ENCODE data around the gene KIF1B. TPM values are rescaled to one million over a fixed set of nuclear protein-coding genes. Genes with fewer than 3 reads are reported as not detected.
A peak's percentile ranks its signal among the peaks of the same experiment; 100 is the strongest.

Gene KIF1B
- total and polyA plus RNA-seq, 10 of the 15 experiments (the other 5 are each of a cell fraction or from before 2014, with no cell fraction given): 2.1 to 16.5 (median 8.7) TPM

DNA sequence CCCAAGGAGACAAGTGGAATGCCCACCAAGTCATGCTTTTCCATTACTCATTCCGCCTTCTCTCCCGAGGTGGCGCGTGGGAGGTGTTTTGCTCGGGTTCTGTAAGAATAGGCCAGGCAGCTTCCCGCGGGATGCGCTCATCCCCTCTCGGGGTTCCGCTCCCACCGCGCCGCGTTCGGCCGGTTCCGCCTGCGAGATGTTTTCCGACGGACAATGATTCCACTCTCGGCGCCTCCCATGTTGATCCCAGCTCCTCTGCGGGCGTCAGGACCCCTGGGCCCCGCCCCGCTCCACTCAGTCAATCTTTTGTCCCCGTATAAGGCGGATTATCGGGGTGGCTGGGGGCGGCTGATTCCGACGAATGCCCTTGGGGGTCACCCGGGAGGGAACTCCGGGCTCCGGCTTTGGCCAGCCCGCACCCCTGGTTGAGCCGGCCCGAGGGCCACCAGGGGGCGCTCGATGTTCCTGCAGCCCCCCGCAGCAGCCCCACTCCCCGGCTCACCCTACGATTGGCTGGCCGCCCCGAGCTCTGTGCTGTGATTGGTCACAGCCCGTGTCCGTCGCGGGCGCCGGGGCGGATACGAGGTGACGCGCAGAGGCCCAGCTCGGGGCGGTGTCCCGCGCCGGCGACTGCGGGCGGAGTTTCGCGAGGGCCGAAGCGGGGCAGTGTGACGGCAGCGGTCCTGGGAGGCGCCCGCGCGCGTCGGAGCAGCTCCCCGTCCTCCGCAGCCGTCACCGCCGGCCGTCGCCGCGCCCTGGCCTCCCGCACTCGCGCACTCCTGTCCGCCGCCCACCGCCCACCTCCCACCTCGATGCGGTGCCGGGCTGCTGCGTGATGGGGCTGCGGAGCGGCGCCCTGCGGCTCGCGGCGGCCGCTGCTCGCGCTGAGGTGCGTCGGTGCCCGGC is at the start of gene KIF1B (continued):
- no peak for TF ChIP-seq CUX1 (IDR thresholded peaks at IDR 0.05; ENCODE audit: insufficient replicate concordance, low read depth, low read length)
- TF ChIP-seq RB1 (IDR thresholded peaks at IDR 0.05; ENCODE audit: borderline replicate concordance): peak; percentile 87; the same call in 1 of the 2 replicates
- no peak for TF ChIP-seq YBX1 (IDR thresholded peaks at IDR 0.05)
- TF ChIP-seq REST (IDR thresholded peaks at IDR 0.05; ENCODE audit: low read depth, low read length): no peak
- TF ChIP-seq DPF2 (IDR thresholded peaks at IDR 0.05): peak; percentile 100
- TF ChIP-seq FOXK2 (IDR thresholded peaks at IDR 0.05): no peak
- TF ChIP-seq HDAC6 (IDR thresholded peaks at IDR 0.05; ENCODE audit: unreplicated experiment): no peak
- no peak for TF ChIP-seq SMAD1 (IDR thresholded peaks at IDR 0.05; ENCODE audit: low read depth, partially characterized antibody)
- no peak for TF ChIP-seq ATF7 (IDR thresholded peaks at IDR 0.05; ENCODE audit: low read depth)
- peak; percentile 91; the same call in 1 of the 2 replicates for TF ChIP-seq LARP7 (IDR thresholded peaks at IDR 0.05)
- TF ChIP-seq, protein P1, sequence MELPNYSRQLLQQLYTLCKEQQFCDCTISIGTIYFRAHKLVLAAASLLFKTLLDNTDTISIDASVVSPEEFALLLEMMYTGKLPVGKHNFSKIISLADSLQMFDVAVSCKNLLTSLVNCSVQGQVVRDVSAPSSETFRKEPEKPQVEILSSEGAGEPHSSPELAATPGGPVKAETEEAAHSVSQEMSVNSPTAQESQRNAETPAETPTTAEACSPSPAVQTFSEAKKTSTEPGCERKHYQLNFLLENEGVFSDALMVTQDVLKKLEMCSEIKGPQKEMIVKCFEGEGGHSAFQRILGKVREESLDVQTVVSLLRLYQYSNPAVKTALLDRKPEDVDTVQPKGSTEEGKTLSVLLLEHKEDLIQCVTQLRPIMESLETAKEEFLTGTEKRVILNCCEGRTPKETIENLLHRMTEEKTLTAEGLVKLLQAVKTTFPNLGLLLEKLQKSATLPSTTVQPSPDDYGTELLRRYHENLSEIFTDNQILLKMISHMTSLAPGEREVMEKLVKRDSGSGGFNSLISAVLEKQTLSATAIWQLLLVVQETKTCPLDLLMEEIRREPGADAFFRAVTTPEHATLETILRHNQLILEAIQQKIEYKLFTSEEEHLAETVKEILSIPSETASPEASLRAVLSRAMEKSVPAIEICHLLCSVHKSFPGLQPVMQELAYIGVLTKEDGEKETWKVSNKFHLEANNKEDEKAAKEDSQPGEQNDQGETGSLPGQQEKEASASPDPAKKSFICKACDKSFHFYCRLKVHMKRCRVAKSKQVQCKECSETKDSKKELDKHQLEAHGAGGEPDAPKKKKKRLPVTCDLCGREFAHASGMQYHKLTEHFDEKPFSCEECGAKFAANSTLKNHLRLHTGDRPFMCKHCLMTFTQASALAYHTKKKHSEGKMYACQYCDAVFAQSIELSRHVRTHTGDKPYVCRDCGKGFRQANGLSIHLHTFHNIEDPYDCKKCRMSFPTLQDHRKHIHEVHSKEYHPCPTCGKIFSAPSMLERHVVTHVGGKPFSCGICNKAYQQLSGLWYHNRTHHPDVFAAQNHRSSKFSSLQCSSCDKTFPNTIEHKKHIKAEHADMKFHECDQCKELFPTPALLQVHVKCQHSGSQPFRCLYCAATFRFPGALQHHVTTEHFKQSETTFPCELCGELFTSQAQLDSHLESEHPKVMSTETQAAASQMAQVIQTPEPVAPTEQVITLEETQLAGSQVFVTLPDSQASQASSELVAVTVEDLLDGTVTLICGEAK (IDR thresholded peaks at IDR 0.05; ENCODE audit: borderline replicate concordance): peak; percentile 40; the same call in 1 of the 2 replicates
- TF ChIP-seq HDAC2 (IDR thresholded peaks at IDR 0.05): no peak
- TF ChIP-seq FOS (IDR thresholded peaks at IDR 0.05; ENCODE audit: borderline replicate concordance, extremely low read depth, insufficient read length): peak; percentile 94
- TF ChIP-seq, protein P2, sequence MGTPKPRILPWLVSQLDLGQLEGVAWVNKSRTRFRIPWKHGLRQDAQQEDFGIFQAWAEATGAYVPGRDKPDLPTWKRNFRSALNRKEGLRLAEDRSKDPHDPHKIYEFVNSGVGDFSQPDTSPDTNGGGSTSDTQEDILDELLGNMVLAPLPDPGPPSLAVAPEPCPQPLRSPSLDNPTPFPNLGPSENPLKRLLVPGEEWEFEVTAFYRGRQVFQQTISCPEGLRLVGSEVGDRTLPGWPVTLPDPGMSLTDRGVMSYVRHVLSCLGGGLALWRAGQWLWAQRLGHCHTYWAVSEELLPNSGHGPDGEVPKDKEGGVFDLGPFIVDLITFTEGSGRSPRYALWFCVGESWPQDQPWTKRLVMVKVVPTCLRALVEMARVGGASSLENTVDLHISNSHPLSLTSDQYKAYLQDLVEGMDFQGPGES (IDR thresholded peaks at IDR 0.05): peak; percentile 94
- peak; percentile 36; the same call in 1 of the 2 replicates for TF ChIP-seq SIN3A (IDR thresholded peaks at IDR 0.05; ENCODE audit: low read depth, low read length)
